Stimulated activated CD4-positive, alpha-beta T cell treated with anti-CD3 and anti-CD28 coated beads, Interleukin-1b, Interleukin-23, amount 100 ng/mL, for 4 hours (primary cell): ENCODE results near the gene LINC01488.

Experiments
- DNase-seq, 2 donors: peaks; one replicate each; pipeline ENCODE4 v3.0.0-alpha.2; 2020; ENCODE audit warnings: low read depth in 2 of 2

The LINC01488 gene

GRCh38 chr11:69530278-69531070 lies 49.0 kb downstream of the LINC01488 start:
- DNase-seq = no peak

GRCh38 chr11:69531071-69531716 lies 49.7 kb downstream of the LINC01488 start:
- DNase-seq = no peak

GRCh38 chr11:69531717-69532088 lies 50.2 kb downstream of the LINC01488 start:
- DNase-seq = no peak

- no peak for DNase-seq
Observed at GRCh38 chr11:69533296-69534165, 52.1 kb downstream of the LINC01488 start.

- DNase-seq = no peak
Observed at GRCh38 chr11:69534166-69534530, 52.7 kb downstream of the LINC01488 start.

GRCh38 chr11:69535908-69536307 lies 54.4 kb downstream of the LINC01488 start:
- no peak for DNase-seq

GRCh38 chr11:69536406-69536805 lies 54.9 kb downstream of the LINC01488 start:
- no peak for DNase-seq

GRCh38 chr11:69537126-69537525 lies 55.7 kb downstream of the LINC01488 start:
- DNase-seq = no peak

- DNase-seq = no peak
Observed at GRCh38 chr11:69537855-69538640, 56.6 kb downstream of the LINC01488 start.

- no peak for DNase-seq
Observed at GRCh38 chr11:69538854-69539253, 57.4 kb downstream of the LINC01488 start.

GRCh38 chr11:69539416-69540117 lies 58.1 kb downstream of the LINC01488 start:
- DNase-seq = no peak

GRCh38 chr11:69540118-69541000 lies 58.9 kb downstream of the LINC01488 start:
- DNase-seq = no peak

GRCh38 chr11:69541001-69541285 lies 59.5 kb downstream of the LINC01488 start:
- DNase-seq = no peak

- DNase-seq = no peak
Observed at GRCh38 chr11:69541501-69542313, 60.2 kb downstream of the LINC01488 start.

GRCh38 chr11:69542314-69543168 lies 61.1 kb downstream of the LINC01488 start:
- DNase-seq = no peak
